Stimulated activated CD8-positive, alpha-beta memory T cell treated with anti-CD3 and anti-CD28 coated beads, Interleukin-15, amount 100 ng/mL, for 48 hours (primary cell): ENCODE results near the gene ADRA1B.

ENCODE experiments used
- DNase-seq, 2 donors: peaks; one replicate each; pipeline ENCODE4 v3.0.0-alpha.2; 2020; ENCODE audit warnings: low read depth in 2 of 2

The ADRA1B gene

GRCh38 chr5:159928122-159928909, 12.0 kb downstream of the ADRA1B start:
- DNase-seq, result no peak

- no peak for DNase-seq
Measured at GRCh38 chr5:159929176-159929575, 12.9 kb downstream of the ADRA1B start.

DNA sequence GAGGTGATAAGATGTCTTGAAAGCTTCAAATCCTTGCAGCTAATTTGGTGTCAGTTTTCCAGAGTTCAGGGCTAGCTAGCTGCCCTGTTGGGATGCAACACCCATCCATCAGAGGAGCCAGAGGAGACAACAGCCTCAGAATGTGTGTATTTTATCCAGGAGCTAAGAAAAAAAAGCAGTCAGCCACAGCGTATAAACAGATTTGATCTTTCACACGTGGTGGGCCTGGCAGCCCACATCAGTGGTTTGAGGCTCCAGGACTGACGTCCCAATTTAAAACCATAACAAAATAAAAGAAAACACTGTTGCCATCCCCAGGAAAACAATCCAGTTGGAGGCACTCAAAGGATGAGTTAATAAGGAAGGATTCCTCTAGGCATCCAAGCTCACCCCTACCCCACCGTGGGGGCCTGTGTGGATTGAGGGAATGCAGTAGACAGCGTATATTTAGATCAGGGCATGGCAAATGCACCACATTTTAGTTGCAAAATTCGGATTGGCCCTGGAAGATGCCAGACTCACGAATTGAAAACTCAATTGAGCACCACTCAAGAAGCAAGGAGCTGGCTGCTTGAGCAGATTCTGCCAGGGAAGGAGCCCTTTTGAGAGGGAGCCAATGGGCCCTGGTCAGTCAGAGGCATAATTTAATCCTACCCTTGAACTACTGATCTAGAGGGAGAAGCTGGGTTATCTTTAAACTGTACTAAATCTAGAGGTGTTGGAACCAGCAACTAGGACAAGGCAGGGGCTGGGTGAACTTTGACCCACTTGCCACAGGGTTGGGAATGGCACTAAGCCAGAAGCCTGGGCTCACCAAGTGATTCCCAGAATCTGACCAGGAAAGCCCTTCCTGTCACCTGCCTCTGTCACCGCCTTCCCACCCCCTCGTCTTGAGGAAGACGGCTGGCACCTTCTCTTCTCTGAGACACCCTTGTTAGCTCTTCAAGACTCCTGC, 17.5 kb downstream of the ADRA1B start:
- DNase-seq, result no peak

DNA sequence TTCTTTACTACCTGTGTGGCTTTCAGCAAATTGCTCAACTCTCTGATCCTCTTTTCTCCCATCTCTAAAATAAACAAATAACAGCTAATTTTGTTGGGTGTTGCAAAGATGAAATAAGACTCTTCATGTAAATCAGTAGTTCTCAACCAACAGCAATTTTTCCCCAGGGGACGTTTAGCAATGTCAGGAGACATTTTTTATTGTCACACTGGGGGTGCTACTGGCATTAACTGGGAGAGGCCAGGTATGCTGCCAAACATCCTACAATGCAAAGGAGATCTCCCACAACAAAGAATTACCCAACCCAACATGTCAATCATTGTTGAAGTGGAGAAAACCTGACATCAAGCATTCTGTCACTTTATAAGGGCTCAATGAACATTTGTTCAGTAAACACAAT, 19.7 kb downstream of the ADRA1B start:
- DNase-seq, result no peak

DNA sequence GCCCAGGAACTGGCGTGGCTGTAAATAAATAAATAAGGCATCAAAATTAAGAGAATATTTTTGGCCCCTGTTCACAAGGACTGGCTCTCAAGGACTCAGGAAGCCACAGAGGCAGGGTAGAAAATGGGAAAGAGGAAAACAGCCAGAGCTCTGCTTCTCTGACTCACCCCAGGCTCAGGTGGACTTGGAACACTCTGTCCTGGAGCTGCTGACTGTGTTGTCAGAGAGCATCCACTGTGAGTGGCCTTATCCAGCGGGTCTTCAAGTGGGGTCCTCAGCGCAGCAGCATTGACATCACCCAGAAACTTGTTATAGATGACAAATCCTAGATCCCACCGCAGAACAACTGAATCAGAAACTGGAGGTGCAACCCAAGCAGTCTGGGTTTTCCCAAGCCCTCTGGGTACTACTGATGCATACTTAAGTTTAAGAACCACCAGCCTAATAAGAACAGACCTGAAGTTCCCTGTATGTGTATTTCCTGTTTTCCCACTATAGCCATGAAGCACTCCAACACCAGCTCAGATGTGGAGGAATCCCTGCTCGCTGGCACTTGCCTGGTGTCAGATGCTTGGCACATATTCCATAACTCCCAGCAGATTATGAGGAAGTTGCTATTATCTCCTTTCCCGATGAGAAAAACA, 20.5 kb downstream of the ADRA1B start:
- DNase-seq, result no peak

DNA sequence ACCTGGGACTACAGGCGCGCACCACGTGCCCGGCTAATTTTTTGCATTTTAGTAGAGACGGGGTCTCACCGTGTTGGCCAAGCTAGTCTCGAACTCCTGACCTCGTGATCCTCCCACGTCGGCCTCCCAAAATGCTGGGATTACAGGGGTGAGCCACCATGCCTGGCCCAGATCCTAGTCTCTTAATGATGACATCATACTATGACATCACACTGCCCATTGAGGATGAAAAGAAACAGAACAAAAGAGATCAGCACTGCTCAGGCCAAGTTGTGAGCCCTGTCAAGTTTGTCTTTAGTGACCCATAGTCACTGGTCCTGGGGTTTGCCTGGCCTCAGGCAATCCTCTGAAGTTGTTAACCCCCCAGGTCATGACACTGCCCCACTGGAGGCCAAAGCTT, 21.3 kb downstream of the ADRA1B start:
- DNase-seq, result no peak

DNA sequence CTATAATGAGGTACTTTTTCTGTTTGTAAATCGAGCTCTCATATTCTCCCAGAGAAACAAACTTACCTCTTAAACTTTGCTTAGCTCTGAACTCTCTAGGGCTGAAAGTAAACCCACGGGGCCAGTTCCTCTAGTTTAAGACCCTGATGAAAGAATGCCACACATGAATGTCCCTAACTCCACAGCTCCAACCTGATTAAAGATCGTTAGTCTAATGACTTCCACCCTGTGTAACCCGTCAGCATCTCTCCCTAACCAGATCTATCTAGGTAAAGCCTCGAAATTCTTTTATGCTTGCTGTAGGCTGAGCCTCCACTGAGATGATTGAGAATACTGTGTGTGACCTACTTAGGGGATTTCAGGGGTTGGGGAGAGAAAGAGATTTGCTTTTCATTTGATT, 27.0 kb downstream of the ADRA1B start:
- DNase-seq, result no peak

DNA sequence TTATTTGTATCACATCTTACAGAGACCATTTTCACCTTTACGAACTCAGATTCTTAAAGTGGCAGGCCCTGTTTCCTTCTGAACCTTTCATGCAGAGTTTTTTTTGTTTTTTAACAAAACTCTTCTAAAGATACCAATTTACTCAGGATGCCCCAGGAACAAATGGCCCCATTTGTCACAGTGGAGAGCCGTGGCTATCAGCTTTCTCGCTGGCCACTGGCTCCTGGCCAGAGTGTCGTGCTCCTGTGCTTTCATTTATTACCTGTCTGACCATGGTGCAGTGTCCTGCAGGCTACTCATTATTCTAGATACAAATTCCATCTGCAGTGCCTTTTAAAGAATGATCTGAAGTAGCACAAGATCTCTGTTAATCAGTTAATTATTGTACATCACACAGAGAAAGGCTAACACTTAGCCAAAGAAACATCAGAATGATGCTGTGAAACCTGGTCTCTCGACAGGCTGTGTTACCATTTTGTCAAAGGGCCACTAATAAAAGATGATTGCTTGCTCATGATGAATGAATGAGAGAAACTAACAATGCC, 27.8 kb downstream of the ADRA1B start:
- no peak for DNase-seq

- no peak for DNase-seq
Measured at GRCh38 chr5:159945359-159945758, 29.1 kb downstream of the ADRA1B start.

DNA sequence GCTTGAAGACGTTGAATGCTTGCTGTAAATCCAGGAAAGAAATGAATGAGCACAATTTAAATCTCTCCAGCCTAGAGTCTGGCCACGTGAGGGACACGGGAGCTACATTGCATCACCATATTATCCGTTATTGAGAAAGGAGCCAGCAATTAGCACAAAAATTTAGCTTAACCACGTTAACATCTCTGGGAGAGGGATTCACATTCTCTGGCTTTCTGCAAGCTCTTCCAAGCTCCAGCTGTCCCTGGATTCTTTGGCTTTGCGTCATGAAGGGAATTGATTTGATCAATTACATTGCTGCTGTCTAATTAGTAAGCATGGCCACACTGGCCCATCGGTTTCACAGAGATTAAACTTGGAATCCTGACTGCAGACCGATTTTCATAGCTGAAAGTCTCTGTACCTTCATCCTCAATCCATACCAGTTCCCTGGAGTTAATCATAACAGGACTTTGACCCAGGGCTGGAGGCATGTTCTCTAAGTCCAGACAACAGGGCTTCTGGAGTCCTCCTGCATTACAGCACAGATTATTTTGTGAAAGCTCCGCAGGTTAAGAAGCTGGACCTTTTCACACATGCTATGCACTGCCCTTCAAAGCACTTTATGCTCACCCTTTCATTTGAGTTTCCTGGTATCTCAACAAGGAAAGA, 31.6 kb downstream of the ADRA1B start:
- no peak for DNase-seq

GRCh38 chr5:159951387-159951786, 35.1 kb downstream of the ADRA1B start:
- no peak for DNase-seq

GRCh38 chr5:159951834-159952233, 35.6 kb downstream of the ADRA1B start:
- no peak for DNase-seq

- no peak for DNase-seq
Measured at GRCh38 chr5:159953609-159954008, 37.3 kb downstream of the ADRA1B start.

- no peak for DNase-seq
Measured at GRCh38 chr5:159955056-159955624, 38.9 kb downstream of the ADRA1B start.

- no peak for DNase-seq
Measured at GRCh38 chr5:159956074-159956473, 39.8 kb downstream of the ADRA1B start.

- DNase-seq, result no peak
Measured at GRCh38 chr5:159961176-159962160, 45.2 kb downstream of the ADRA1B start.

GRCh38 chr5:159962214-159962613, 45.9 kb downstream of the ADRA1B start:
- no peak for DNase-seq

DNA sequence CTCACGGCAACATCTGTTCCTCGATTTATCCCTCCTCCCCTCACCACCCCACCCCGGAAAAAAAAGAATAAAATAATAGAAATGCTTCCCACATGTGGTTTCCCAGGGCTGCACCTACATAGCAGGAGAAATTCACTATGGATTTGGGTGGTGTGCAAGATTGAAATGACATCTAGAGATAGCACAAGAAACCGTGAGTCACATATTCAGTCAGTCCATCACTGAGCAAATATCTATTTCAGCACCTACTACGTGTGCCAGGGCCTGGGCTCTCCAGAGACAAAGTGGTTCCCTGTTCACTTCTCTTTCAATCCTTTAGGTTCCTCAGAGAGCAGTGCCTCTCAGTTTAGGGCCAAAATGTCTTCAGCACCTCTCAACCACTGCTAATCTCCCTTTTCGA, 47.7 kb downstream of the ADRA1B start:
- no peak for DNase-seq

DNA sequence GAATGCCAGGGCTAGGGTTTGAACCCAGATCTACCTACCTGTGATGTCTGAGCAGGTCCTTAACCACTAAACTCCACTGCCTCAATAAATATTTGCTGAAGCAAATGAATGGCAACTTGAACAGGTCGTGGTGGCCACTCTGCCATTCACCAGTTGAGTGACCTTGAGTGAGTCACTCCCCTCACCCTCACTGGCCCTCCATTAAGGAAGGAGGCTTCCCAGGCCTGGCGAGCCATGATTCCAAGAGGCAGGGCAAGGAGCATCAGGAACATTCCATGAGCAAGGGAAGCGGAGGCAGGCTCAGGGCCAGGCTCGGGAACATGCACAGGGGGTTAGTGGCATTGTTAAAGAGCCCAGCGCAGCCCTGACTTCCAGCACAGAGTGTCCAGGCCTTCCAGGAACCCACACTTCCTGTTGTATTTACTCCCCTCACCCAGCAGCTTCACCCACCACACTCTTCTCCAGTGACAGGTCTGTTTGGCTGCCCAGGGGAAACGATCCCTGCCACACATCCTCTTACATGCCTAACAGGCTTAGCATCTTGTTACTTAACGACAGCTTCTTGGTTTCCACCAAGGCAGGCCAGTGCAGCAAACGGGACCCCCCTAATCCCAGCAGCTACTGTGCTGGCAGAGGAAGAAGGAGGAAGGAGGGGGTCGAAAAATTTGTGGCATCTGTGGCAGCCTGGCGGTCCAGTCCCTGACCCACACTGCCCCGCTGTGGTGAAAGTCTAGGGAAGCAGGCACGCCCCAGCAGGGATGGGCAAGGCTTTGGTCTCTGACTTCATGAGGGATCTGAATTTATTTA, 49.0 kb downstream of the ADRA1B start:
- no peak for DNase-seq
